ENCODE data around the gene CEP76.

The CEP76 gene

GRCh38 chr18:12702221-12703095 is at the start of gene CEP76, which contains the start of gene PSMG2:
Gene CEP76, minus strand, starts transcription at chr18:12702723. Its CDS starts 175 bp downstream, at chr18:12702548.
Gene PSMG2, plus strand, starts transcription at chr18:12703042. Its CDS starts 66 bp downstream, at chr18:12703108.
- FAIRE-seq, result no peak

GRCh38 chr18:12751891-12752290 is 49.4 kb upstream of the CEP76 start:
- FAIRE-seq, result no peak

- no peak for FAIRE-seq
Measured at GRCh38 chr18:12751503-12751884, 49.0 kb upstream of the CEP76 start.

- FAIRE-seq, result no peak
Measured at GRCh38 chr18:12750715-12751502, 48.4 kb upstream of the CEP76 start.

- no peak for FAIRE-seq
Measured at GRCh38 chr18:12750076-12750714, 47.7 kb upstream of the CEP76 start.

- no peak for FAIRE-seq
Measured at GRCh38 chr18:12749121-12749520, 46.6 kb upstream of the CEP76 start.

- no peak for FAIRE-seq
Measured at GRCh38 chr18:12748671-12749070, 46.1 kb upstream of the CEP76 start.

- FAIRE-seq, result no peak
Measured at GRCh38 chr18:12747530-12748315, 45.2 kb upstream of the CEP76 start.

GRCh38 chr18:12745095-12745795 is 42.7 kb upstream of the CEP76 start:
- FAIRE-seq, result no peak

- FAIRE-seq, result peak; percentile 91
Measured at GRCh38 chr18:12744103-12744502, 41.6 kb upstream of the CEP76 start.

GRCh38 chr18:12742453-12742852 is 39.9 kb upstream of the CEP76 start:
- FAIRE-seq, result no peak

GRCh38 chr18:12741351-12741750 is 38.8 kb upstream of the CEP76 start:
- no peak for FAIRE-seq

- FAIRE-seq, result no peak
Measured at GRCh38 chr18:12737243-12737902, 34.9 kb upstream of the CEP76 start.

- FAIRE-seq, result peak; percentile 87
Measured at GRCh38 chr18:12726774-12727550, 24.4 kb upstream of the CEP76 start.

GRCh38 chr18:12726331-12726730 is 23.8 kb upstream of the CEP76 start:
- no peak for FAIRE-seq

GRCh38 chr18:12722731-12723130 is 20.2 kb upstream of the CEP76 start:
- FAIRE-seq, result no peak

GRCh38 chr18:12721495-12722275 is 19.2 kb upstream of the CEP76 start:
- peak; percentile 6 for FAIRE-seq

- no peak for FAIRE-seq
Measured at GRCh38 chr18:12711446-12711845, 8.9 kb upstream of the CEP76 start.

- FAIRE-seq, result no peak
Measured at GRCh38 chr18:12703664-12704063, 1.1 kb upstream of the CEP76 start.

All from G401.6 (cell line).